Measurements from ENCODE around the gene TCEA3. TPM values are rescaled to one million over a fixed set of nuclear protein-coding genes. Genes with fewer than 3 reads are reported as not detected.

The TCEA3 gene
- total and polyA plus RNA-seq, 2 donors (not counting 3 experiments of a cell fraction or from before 2014, with no cell fraction given), result 1.5 to 3.7 TPM

DNA sequence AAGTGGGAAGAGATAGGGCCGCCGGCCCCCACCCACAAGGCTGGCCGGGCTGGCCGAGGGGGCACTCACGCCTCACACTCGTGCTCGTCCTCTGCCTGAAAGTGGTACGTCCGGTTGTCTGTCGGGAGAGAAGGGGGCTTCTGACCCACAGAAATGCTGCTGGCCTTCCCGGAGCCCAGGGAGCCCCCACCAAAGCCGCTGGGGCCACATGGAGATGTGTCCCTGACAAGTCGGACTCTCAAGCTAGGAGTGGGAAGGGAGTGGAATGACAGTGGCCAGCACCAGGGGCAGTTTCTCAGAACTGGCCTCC lies 12.8 kb upstream of the TCEA3 start:
- dilution Hi-C loops (cut with MboI; ENCODE audit: extremely low pct_ligation_motif_present, low sequenced_read_pairs), result no loop called here
- H4K20me1 ChIP-seq (replicated peaks; ENCODE audit: control insufficient read depth, extremely low read depth, insufficient read depth, low read length), result no peaks in the 10 kb centered on the region
- no peaks in the 10 kb centered on the region for H3K4me1 ChIP-seq (ENCODE audit: control insufficient read depth, extremely low read depth, insufficient read depth, low read length)
- H2AFZ ChIP-seq (ENCODE audit: low read depth, low read length), result no peak overlapping the region
- DNase-seq (ENCODE audit: low read depth, low spot score), result no peak
- no peaks in the 10 kb centered on the region for H3K36me3 ChIP-seq (ENCODE audit: control insufficient read depth in 2 of 2, extremely low read depth in 1 of 2, insufficient read depth in 2 of 2, low read length in 2 of 2)
- BruUV-seq (replicated peaks), result no TSS peak
- no peaks in the 10 kb centered on the region for H3K9me1 ChIP-seq (replicated peaks; ENCODE audit: control insufficient read depth, extremely low read depth, insufficient read depth, low read length)
- H3K4me2 ChIP-seq (ENCODE audit: insufficient read depth, low read length), result no peak overlapping the region
- intact Hi-C loops (cut with micrococcal nuclease), result no loop called here
- POLR2A ChIA-PET, result no interaction called here
- CTCF ChIA-PET, result interaction anchor here (0.7 kb wide), 1 partner anchor 244 kb away, joined by 3 read pairs; no protein-coding TSS in a partner anchor
- no peak for FAIRE-seq
- no peak overlapping the region for H3K4me3 ChIP-seq (replicated peaks in 1 of 3; ENCODE audit: insufficient read depth in 1 of 3, low read depth in 1 of 3, low read length in 3 of 3)
- no peaks in the 10 kb centered on the region for H3K79me2 ChIP-seq (ENCODE audit: control insufficient read depth, insufficient read depth, low read length)
- no peaks in the 10 kb centered on the region for H3K27me3 ChIP-seq (ENCODE audit: control insufficient read depth in 2 of 2, insufficient read depth in 2 of 2, low read length in 2 of 2)
- TF ChIP-seq MYC (IDR thresholded peaks at IDR 0.05; ENCODE audit: low read depth, low read length), result no peak
- TF ChIP-seq, protein P1, sequence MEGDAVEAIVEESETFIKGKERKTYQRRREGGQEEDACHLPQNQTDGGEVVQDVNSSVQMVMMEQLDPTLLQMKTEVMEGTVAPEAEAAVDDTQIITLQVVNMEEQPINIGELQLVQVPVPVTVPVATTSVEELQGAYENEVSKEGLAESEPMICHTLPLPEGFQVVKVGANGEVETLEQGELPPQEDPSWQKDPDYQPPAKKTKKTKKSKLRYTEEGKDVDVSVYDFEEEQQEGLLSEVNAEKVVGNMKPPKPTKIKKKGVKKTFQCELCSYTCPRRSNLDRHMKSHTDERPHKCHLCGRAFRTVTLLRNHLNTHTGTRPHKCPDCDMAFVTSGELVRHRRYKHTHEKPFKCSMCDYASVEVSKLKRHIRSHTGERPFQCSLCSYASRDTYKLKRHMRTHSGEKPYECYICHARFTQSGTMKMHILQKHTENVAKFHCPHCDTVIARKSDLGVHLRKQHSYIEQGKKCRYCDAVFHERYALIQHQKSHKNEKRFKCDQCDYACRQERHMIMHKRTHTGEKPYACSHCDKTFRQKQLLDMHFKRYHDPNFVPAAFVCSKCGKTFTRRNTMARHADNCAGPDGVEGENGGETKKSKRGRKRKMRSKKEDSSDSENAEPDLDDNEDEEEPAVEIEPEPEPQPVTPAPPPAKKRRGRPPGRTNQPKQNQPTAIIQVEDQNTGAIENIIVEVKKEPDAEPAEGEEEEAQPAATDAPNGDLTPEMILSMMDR (IDR thresholded peaks at IDR 0.05; ENCODE audit: extremely low read depth in 1 of 2, insufficient read depth in 1 of 2, low read depth in 1 of 2, low read length in 2 of 2), result no peak
- no peak for TF ChIP-seq POLR2AphosphoS5 (IDR thresholded peaks at IDR 0.05; ENCODE audit: insufficient read depth, low read depth, low read length)
- TF ChIP-seq POLR2A (IDR thresholded peaks at IDR 0.05; ENCODE audit: low read depth, low read length), result no peak
- no peak for TF ChIP-seq GATA2 (IDR thresholded peaks at IDR 0.05; ENCODE audit: insufficient read depth, insufficient read length, low read depth, low read length)
- no peak for TF ChIP-seq EZH2 (IDR thresholded peaks at IDR 0.05; ENCODE audit: borderline replicate concordance, low read depth, low read length, severe bottlenecking)
- TF ChIP-seq FOS (IDR thresholded peaks at IDR 0.05; ENCODE audit: borderline replicate concordance, insufficient read depth, low read length), result no peak
- TF ChIP-seq JUN (IDR thresholded peaks at IDR 0.05; ENCODE audit: borderline replicate concordance, insufficient read depth, insufficient read length, low read depth), result no peak
- TF ChIP-seq, protein P2, sequence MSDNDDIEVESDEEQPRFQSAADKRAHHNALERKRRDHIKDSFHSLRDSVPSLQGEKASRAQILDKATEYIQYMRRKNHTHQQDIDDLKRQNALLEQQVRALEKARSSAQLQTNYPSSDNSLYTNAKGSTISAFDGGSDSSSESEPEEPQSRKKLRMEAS (IDR thresholded peaks at IDR 0.05; ENCODE audit: insufficient read depth, insufficient read length), result no peak
- H3K27ac ChIP-seq (ENCODE audit: insufficient read depth, low read depth, low read length), result no peak overlapping the region
- no peaks in the 10 kb centered on the region for H3K9me3 ChIP-seq (replicated peaks; ENCODE audit: control insufficient read depth, insufficient read depth, low read length)
- no peak overlapping the region for H3K9ac ChIP-seq (replicated peaks; ENCODE audit: extremely low read depth, insufficient read depth, low read length)
